NT2/D1 (cell line): ENCODE data around the gene MAGI1.
"Not testable (repeated sequence)": the region's sequence is repeated elsewhere in the genome, so short reads cannot be mapped to it uniquely, and the experiment has no call there.

Experiments used
- DNase-seq: peaks from one replicate; pipeline ENCODE4 v3.0.0-alpha.2; 2011; ENCODE audit warnings: low read depth, low spot score
- H3K27me3 ChIP-seq: 2 replicates; pipeline ENCODE4 v1.6.0; 2011; ENCODE audit warnings: mild to moderate bottlenecking; ENCODE audit not compliant: insufficient read length, insufficient read depth
- H3K36me3 ChIP-seq: 2 replicates; pipeline ENCODE4 v1.6.1; 2011; ENCODE audit warnings: mild to moderate bottlenecking, low read length, mixed read lengths; ENCODE audit not compliant: insufficient read depth, insufficient read length
- H3K4me1 ChIP-seq: 2 replicates; pipeline ENCODE4 v1.5.1; 2011; ENCODE audit not compliant: insufficient read depth, insufficient read length
- H3K4me3 ChIP-seq: 2 replicates; pipeline ENCODE4 v1.5.1; 2011; ENCODE audit warnings: low read depth; ENCODE audit not compliant: insufficient read length
- H3K9ac ChIP-seq: 2 replicates; pipeline ENCODE4 v1.6.0; 2011; ENCODE audit warnings: low read depth; ENCODE audit not compliant: insufficient read length
- H3K9me3 ChIP-seq: 2 replicates; pipeline ENCODE4 v1.5.1; 2011; ENCODE audit warnings: mild to moderate bottlenecking, low read length; ENCODE audit not compliant: insufficient read depth
- SUZ12 ChIP-seq: IDR thresholded peaks from 2 replicates; pipeline ENCODE4 v1.6.1; 2011; ENCODE audit not compliant: insufficient read length, insufficient read depth; ENCODE audit errors: extremely low read depth
- YY1 ChIP-seq: IDR thresholded peaks from 2 replicates; pipeline ENCODE4 v1.6.1; 2011; ENCODE audit not compliant: insufficient read length, insufficient read depth
- ZNF274 ChIP-seq: IDR thresholded peaks from 2 replicates; pipeline ENCODE4 v1.6.1; 2011; ENCODE audit warnings: mild to moderate bottlenecking, low read depth, low read length

MAGI1 gene

DNA sequence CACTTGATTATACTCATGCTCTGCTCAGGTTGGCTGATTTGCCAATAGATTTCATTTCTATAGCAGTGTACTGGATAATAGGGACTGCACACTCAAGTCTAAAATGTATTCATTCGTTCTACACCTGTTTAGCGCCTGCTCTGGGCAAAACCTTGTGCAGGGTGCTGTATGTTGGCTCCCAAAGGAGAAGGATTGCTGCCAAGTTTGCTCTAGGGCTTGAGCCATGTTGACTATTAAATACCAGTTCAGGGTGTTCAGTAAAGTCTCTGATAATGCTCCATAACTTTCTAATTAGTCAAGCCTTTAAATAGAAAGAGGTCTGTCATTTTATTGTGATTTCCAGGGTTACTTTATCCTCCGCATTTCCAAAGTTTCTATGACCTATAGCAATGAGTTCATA, 470.2 kb downstream of the MAGI1 start:
- DNase-seq: no peak
- no peaks in the 10 kb centered on the region for H3K27me3 ChIP-seq
- no peak overlapping the region for H3K9ac ChIP-seq
- no peak overlapping the region for H3K4me3 ChIP-seq
- no peak for TF ChIP-seq SUZ12
- TF ChIP-seq ZNF274: no peak
- no peak for TF ChIP-seq YY1
- H3K4me1 ChIP-seq: no peaks in the 10 kb centered on the region
- no peaks in the 10 kb centered on the region for H3K36me3 ChIP-seq
- H3K9me3 ChIP-seq: no peaks in the 10 kb centered on the region

DNA sequence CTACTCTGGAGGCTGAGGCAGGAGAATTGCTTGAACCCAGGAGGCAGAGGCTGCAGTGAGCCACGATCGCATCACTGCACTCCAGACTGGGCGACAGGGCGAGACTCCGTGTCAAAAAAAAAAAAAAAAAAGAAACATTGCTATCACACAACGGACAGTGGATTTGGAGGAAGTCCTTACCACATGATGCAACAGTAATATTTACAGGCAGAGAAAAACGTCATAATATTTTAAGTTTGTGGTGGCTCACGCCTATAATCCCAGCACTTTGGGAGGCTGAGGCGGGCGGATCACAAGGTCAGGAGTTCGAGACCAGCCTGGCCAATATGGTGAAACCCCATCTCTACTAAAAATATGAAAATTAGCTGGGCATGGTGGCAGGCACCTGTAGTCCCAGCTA, 473.0 kb downstream of the MAGI1 start:
- H3K27me3 ChIP-seq, H3K9me3 ChIP-seq, H3K4me1 ChIP-seq, H3K4me3 ChIP-seq, H3K36me3 ChIP-seq, DNase-seq, H3K9ac ChIP-seq: not testable (repeated sequence)

DNA sequence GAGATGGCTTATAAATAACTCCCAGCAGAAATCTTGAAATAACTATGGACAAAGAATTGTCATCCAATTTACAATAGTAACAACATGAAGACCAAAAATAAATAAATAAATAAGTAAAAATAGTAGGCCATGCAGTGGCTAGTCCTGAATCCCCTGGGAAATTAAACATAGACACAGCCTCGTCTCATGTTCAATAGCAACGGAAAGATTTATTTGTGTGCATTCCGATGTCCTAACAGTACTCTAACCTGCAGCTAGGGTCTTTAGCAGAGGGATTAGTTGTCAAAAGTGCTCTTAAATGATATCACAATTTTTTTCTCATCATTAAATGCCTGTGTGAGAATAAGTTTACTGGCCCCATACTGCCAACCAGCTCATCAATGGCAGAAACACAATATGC, 474.2 kb downstream of the MAGI1 start:
- Histone ChIP-seq H3K9me3 (no peaks in the 10 kb centered on the region), H3K4me3 (no peak overlapping the region), H3K9ac (no peak overlapping the region), H3K4me1 (no peaks in the 10 kb centered on the region), H3K27me3 (no peaks in the 10 kb centered on the region), H3K36me3 (no peaks in the 10 kb centered on the region)
- no peak for DNase-seq
- TF ChIP-seq SUZ12 (no peak), YY1 (no peak), ZNF274 (no peak)

DNA sequence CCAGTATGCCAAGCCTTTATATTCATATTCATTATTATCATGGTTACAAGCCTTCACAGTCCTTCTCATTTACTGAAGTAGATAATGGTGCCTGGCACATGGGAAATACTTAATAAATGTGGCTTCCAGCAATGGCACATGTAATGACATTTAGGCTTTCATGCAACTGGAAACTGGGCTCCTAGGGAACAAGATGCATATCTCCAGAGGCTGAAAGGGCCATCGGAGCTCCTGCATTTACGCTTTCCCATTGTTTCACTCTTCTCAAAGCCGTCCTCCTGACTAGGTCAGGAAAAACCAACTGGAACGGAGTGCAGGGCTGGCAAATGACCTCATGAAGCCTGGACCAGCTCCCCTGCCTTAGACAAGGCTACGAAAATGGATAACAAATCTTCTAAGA, 474.9 kb downstream of the MAGI1 start:
- Histone ChIP-seq H3K4me1 (no peaks in the 10 kb centered on the region), H3K27me3 (no peaks in the 10 kb centered on the region), H3K9ac (no peak overlapping the region), H3K36me3 (no peaks in the 10 kb centered on the region), H3K4me3 (no peak overlapping the region), H3K9me3 (no peaks in the 10 kb centered on the region)
- DNase-seq: no peak
- TF ChIP-seq SUZ12: no peak
- no peak for TF ChIP-seq ZNF274
- no peak for TF ChIP-seq YY1

DNA sequence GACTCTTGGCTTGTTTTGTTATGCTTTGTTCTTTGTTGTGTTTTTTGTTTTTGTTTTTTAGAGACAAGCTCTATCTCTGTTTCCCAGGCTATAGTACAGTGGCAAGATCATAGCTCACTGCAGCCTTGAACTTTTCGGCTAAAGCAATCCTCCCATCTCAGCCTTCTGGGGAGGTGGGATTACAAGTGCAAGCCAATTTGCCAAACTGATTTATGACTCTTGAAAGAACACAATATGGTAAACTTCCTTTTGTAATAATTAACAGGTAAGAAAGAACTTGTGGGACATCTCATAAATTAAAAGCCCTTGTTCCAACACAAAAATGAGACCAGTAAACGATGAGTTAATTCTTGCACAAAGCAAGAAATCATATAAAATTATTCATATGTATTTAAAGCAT, 476.3 kb downstream of the MAGI1 start:
- Histone ChIP-seq H3K9me3 (no peaks in the 10 kb centered on the region), H3K36me3 (no peaks in the 10 kb centered on the region), H3K4me1 (no peaks in the 10 kb centered on the region), H3K4me3 (no peak overlapping the region), H3K27me3 (no peaks in the 10 kb centered on the region), H3K9ac (no peak overlapping the region)
- DNase-seq: no peak
- TF ChIP-seq ZNF274: no peak
- TF ChIP-seq SUZ12: no peak
- no peak for TF ChIP-seq YY1

DNA sequence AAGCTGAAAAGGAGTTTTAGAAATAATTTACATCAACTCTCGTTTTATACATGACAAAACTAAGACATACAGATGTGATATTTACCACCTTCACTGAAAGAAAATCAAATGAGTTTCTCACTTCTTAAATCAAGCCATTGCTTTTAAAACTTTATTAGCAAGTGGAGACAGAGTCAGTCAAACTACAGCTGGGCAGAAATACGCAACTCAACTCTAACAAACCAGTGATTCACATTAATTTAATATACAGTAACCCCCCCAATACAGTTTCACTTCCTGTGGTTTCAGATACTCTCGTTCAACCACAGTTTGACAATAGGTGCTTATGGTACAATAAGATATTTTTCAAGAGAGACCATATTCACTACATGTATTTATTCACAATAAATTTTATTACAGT, 477.1 kb downstream of the MAGI1 start:
- Histone ChIP-seq H3K9ac (no peak overlapping the region), H3K27me3 (no peaks in the 10 kb centered on the region), H3K4me1 (no peaks in the 10 kb centered on the region), H3K9me3 (no peaks in the 10 kb centered on the region), H3K36me3 (no peaks in the 10 kb centered on the region), H3K4me3 (no peak overlapping the region)
- no peak for TF ChIP-seq YY1
- no peak for TF ChIP-seq ZNF274
- TF ChIP-seq SUZ12: no peak
- DNase-seq: no peak

DNA sequence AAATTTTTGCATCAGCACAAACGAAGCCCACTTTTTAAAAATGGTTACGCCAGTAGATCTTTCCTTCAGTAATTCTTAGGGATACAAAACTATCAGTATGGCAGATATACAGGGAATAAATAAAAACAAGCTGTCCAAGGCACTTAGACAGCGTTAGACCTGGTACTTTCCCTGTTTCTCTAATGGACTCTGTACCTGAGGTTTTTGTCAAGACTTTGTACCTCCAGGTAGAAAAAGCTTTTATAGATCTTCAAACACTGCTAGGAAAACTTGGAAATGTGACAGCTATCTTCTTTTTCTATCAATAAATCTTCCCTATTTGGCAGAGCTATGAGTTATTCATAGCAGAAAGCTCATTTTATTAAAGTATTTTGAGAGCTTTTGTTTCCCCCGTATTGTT, 477.8 kb downstream of the MAGI1 start:
- Histone ChIP-seq H3K4me1 (no peaks in the 10 kb centered on the region), H3K9me3 (no peaks in the 10 kb centered on the region), H3K9ac (no peak overlapping the region), H3K27me3 (no peaks in the 10 kb centered on the region), H3K36me3 (no peaks in the 10 kb centered on the region), H3K4me3 (no peak overlapping the region)
- TF ChIP-seq ZNF274 (no peak), YY1 (no peak), SUZ12 (no peak)
- DNase-seq: no peak

DNA sequence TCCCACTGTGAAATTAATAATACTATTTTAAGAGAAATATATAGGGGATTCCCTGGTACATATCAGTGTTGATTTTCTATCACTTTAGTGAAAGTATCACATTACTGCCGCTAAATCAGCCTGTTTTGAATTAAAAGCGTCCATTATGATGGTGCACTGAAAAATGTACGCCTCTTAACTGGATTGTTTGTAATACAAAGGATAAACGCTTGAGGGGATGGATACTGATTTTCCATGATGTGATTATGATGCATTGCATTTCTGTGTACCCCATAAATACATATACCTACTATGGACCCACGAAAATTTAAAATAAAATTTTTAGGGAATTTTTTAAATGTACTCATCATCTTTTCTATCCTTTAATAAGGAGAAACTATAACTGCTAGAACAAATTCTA, 478.6 kb downstream of the MAGI1 start:
- H3K4me1 ChIP-seq: no peaks in the 10 kb centered on the region
- H3K9ac ChIP-seq: no peak overlapping the region
- no peaks in the 10 kb centered on the region for H3K36me3 ChIP-seq
- DNase-seq: no peak
- TF ChIP-seq YY1 (no peak), SUZ12 (no peak), ZNF274 (no peak)
- no peak overlapping the region for H3K4me3 ChIP-seq
- no peaks in the 10 kb centered on the region for H3K9me3 ChIP-seq
- H3K27me3 ChIP-seq: no peaks in the 10 kb centered on the region
